ENCODE data around the gene KMT2A.

DNA sequence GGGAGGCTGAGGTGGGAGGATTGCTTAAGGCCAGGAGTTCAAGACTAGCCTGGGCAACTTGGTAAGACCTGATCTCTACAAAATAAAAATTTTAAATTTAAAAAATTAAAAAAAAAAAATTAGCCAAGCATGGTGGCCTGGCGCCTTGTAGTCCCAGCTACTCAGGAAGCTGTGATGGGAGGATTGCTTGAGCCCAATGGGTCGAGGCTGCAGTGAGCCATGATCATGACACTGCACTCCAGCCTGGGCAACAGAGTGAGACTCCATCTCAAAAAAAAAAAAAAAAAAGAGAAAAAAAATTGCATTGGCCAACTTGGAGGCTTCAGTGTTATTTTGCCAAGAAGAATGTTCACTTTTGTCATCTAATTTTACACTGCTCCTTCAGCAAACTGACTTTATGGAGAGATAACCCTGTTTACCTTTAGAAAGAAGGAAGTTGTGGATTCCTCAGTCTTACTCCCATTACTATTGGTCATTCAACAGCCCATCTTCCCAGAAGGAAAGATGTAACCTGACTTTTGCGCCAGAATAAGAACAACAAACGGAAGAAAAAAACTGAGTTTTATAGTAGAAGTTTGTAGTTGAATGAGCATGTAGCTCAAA lies 13.1 kb downstream of the KMT2A start:
- TF ChIP-seq, protein P1, sequence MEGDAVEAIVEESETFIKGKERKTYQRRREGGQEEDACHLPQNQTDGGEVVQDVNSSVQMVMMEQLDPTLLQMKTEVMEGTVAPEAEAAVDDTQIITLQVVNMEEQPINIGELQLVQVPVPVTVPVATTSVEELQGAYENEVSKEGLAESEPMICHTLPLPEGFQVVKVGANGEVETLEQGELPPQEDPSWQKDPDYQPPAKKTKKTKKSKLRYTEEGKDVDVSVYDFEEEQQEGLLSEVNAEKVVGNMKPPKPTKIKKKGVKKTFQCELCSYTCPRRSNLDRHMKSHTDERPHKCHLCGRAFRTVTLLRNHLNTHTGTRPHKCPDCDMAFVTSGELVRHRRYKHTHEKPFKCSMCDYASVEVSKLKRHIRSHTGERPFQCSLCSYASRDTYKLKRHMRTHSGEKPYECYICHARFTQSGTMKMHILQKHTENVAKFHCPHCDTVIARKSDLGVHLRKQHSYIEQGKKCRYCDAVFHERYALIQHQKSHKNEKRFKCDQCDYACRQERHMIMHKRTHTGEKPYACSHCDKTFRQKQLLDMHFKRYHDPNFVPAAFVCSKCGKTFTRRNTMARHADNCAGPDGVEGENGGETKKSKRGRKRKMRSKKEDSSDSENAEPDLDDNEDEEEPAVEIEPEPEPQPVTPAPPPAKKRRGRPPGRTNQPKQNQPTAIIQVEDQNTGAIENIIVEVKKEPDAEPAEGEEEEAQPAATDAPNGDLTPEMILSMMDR (IDR thresholded peaks at IDR 0.05), result no peak
- TF ChIP-seq EP300 (IDR thresholded peaks at IDR 0.05), result no peak
